Tibial artery (tissue), 4 donors: ENCODE data around the gene S1PR4.
A peak's percentile ranks its signal among the peaks of the same experiment; 100 is the strongest.

Experiments
- DNase-seq, 2 donors: peaks; one replicate each; pipeline ENCODE4 v3.0.0-alpha.2; 2019
- H3K27ac ChIP-seq, 2 donors: fragments of 200-600 bp; sonication (generic) in 1 of 2; 1 replicate in 1 of 2; 2 replicates in 1 of 2; pipeline ENCODE4 v1.5.1; 2018 to 2019; ENCODE audit warnings: mild to moderate bottlenecking in 1 of 2
- H3K27me3 ChIP-seq, 2 donors: fragments of 200-600 bp; sonication (generic) in 1 of 2; one replicate each; pipeline versions ENCODE4 v1.5.1 to v1.6.0; 2016 to 2019
- H3K36me3 ChIP-seq, 3 donors: fragments of 200-600 bp; sonication (generic) in 2 of 3; one replicate each; pipeline ENCODE4 v1.5.1; 2016 to 2019; ENCODE audit warnings: mild to moderate bottlenecking in 2 of 3
- H3K4me1 ChIP-seq, 4 donors: fragments of 200-600 bp; sonication (generic) in 2 of 4; 1 replicate in 3 of 4; 2 replicates in 1 of 4; pipeline ENCODE4 v1.5.1; 2016 to 2019
- H3K4me3 ChIP-seq, 2 donors: fragments of 200-600 bp; sonication (generic) in 1 of 2; 1 replicate in 1 of 2; 2 replicates in 1 of 2; pipeline ENCODE4 v1.5.1; 2018 to 2019; ENCODE audit warnings: mild to moderate bottlenecking in 2 of 2
- H3K9me3 ChIP-seq, 3 donors: fragments of 200-600 bp; sonication (generic) in 1 of 3; one replicate each; pipeline ENCODE4 v1.5.1; 2016 to 2019
- intact Hi-C: fragments of 100-400 bp; cut with DNase I; formaldehyde crosslinking; loops from one replicate; pipeline ENCODE4 v1.15.0; 2023; ENCODE audit warnings: low total_unique reads
- TF ChIP-seq, protein P1 (sequence below), 2 experiments: fragments of 200-600 bp in 1 of 2; fragments of 450-650 bp in 1 of 2; IDR thresholded peaks; one replicate each; pipeline ENCODE4 v1.5.1; 2017 to 2019; ENCODE audit warnings: antibody characterized with exemption in 2 of 2, mild to moderate bottlenecking in 1 of 2, moderate library complexity in 1 of 2

S1PR4 gene

DNA sequence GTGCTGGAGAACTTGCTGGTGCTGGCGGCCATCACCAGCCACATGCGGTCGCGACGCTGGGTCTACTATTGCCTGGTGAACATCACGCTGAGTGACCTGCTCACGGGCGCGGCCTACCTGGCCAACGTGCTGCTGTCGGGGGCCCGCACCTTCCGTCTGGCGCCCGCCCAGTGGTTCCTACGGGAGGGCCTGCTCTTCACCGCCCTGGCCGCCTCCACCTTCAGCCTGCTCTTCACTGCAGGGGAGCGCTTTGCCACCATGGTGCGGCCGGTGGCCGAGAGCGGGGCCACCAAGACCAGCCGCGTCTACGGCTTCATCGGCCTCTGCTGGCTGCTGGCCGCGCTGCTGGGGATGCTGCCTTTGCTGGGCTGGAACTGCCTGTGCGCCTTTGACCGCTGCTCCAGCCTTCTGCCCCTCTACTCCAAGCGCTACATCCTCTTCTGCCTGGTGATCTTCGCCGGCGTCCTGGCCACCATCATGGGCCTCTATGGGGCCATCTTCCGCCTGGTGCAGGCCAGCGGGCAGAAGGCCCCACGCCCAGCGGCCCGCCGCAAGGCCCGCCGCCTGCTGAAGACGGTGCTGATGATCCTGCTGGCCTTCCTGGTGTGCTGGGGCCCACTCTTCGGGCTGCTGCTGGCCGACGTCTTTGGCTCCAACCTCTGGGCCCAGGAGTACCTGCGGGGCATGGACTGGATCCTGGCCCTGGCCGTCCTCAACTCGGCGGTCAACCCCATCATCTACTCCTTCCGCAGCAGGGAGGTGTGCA lies 587 bp downstream of the S1PR4 start:
- H3K36me3 ChIP-seq: no peaks in the 10 kb centered on the region
- no peak for DNase-seq
- intact Hi-C loops: no loop called here
- no peaks in the 10 kb centered on the region for H3K4me1 ChIP-seq
- H3K4me3 ChIP-seq: peak overlapping the region in 1 of 2 donors; percentile 1
- TF ChIP-seq, protein P1, sequence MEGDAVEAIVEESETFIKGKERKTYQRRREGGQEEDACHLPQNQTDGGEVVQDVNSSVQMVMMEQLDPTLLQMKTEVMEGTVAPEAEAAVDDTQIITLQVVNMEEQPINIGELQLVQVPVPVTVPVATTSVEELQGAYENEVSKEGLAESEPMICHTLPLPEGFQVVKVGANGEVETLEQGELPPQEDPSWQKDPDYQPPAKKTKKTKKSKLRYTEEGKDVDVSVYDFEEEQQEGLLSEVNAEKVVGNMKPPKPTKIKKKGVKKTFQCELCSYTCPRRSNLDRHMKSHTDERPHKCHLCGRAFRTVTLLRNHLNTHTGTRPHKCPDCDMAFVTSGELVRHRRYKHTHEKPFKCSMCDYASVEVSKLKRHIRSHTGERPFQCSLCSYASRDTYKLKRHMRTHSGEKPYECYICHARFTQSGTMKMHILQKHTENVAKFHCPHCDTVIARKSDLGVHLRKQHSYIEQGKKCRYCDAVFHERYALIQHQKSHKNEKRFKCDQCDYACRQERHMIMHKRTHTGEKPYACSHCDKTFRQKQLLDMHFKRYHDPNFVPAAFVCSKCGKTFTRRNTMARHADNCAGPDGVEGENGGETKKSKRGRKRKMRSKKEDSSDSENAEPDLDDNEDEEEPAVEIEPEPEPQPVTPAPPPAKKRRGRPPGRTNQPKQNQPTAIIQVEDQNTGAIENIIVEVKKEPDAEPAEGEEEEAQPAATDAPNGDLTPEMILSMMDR (IDR thresholded peaks at IDR 0.05): no peak
- no peaks in the 10 kb centered on the region for H3K9me3 ChIP-seq
- peaks cover 0 to 7% of the 10 kb centered on the region in 2 donors for H3K27me3 ChIP-seq
- no peak overlapping the region for H3K27ac ChIP-seq

DNA sequence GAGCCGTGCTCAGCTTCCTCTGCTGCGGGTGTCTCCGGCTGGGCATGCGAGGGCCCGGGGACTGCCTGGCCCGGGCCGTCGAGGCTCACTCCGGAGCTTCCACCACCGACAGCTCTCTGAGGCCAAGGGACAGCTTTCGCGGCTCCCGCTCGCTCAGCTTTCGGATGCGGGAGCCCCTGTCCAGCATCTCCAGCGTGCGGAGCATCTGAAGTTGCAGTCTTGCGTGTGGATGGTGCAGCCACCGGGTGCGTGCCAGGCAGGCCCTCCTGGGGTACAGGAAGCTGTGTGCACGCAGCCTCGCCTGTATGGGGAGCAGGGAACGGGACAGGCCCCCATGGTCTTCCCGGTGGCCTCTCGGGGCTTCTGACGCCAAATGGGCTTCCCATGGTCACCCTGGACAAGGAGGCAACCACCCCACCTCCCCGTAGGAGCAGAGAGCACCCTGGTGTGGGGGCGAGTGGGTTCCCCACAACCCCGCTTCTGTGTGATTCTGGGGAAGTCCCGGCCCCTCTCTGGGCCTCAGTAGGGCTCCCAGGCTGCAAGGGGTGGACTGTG lies 1.2 kb downstream of the S1PR4 start:
- intact Hi-C loops: loop anchor here (5.0 kb wide), 1 partner anchor 827 kb away; the partner anchor contains the start of gene PIAS4
- Histone ChIP-seq H3K4me1 (peaks cover 0 to 4% (median 2%) of the 10 kb centered on the region in 4 donors), H3K4me3 (peak overlapping the region in 1 of 2 donors; percentile 22), H3K27ac (no peak overlapping the region), H3K27me3 (peaks cover 0 to 7% of the 10 kb centered on the region in 2 donors), H3K9me3 (no peaks in the 10 kb centered on the region), H3K36me3 (no peaks in the 10 kb centered on the region)
- peak in 1 of 2 donors; percentile 58 for DNase-seq
- TF ChIP-seq, protein P1 (IDR thresholded peaks at IDR 0.05): no peak

DNA sequence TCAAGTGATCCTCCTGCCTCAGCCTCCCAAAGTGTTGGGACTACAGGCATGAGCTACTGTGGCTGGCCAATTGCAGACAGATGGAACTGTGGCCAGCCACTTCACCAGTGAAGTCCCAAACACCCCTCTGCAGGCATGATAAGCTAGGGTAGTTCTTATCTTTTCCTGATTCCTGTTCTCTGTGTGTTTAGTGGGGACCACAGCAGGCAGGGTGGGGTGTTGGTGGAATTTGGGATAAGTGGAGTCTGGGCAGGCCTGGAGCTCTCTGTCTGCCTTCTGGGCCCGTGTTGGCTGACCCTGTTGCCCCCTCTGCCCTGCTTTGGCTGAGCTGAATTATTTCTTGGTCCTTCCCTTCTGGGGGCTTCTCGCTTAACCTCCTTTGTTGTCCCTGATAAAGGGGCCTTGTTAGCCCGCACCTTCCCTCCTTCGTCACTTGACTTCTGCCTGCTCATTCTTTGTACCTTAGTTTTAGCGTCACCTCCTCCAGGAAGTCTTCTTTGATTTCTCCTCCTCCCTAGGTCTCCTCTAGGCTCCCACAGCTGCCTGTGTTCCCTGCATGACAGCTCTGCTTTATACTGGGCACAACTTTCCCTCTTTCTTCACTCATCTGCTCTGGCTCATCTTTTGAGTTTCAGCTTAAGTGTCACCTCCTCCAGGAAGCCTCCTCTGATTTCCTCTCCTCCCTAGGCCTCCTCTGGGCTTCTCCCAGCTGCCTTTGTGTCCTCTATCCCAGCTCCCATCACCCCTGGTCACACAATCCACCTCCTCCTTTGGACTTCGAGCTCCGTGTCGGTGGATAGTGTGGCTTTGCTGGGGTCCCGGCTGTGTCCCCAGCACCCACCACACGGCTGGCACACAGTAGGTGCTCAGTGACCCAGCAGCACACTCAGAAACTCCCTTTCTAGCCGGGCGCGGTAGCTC lies 5.4 kb downstream of the S1PR4 start:
- intact Hi-C loops: loop anchor here (5.0 kb wide), 1 partner anchor 823 kb away; the partner anchor contains the start of gene PIAS4
- TF ChIP-seq, protein P1 (IDR thresholded peaks at IDR 0.05): no peak
- no peak overlapping the region for H3K4me3 ChIP-seq

DNA sequence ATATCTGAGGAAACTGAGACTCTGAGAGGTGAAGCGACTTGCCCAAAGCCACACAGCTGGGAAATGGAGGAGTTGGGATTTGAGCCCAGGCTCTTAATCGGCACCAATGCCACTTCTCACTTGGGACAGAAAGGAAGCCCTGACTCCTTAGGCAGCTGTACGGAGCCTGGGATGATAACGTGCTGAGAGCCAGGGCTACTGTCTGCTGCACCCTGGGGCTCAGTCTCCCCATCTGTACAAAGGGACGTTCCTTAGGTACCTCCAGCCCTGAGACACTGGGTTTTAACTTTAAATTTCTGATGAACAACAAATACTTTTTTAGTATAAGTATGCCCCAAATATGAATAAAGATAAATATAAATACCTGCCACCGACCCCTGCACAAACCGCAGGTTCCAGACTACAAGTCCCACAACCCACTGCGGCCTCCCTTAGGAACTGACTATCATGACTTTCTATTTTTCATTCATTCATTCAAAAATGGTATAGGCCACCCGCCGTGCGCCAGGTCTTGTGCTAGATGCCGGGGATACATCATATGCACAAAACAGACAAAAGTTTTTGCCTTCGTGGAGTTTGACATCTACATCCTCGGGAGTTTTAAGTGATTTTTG lies 6.4 kb downstream of the S1PR4 start:
- Histone ChIP-seq H3K4me3 (peak overlapping the region; percentile 77 to 99), H3K36me3 (peaks cover 0 to 17% (median 9%) of the 10 kb centered on the region in 3 donors), H3K4me1 (peaks cover 0 to 40% (median 25%) of the 10 kb centered on the region in 4 donors), H3K9me3 (no peaks in the 10 kb centered on the region), H3K27me3 (no peaks in the 10 kb centered on the region), H3K27ac (peak overlapping the region; percentile 48 to 67)
- TF ChIP-seq, protein P1 (IDR thresholded peaks at IDR 0.05): no peak
- intact Hi-C loops: loop anchor here (5.0 kb wide), 2 partner anchors 123 to 822 kb away; partner anchors contain the start of genes PIAS4 and TLE5
- DNase-seq: peak in 1 of 2 donors; percentile 77

More for the DNA sequence above, 5.4 kb downstream of the S1PR4 start:
- H3K27ac ChIP-seq: no peak overlapping the region
- peaks cover 0 to 33% (median 25%) of the 10 kb centered on the region in 4 donors for H3K4me1 ChIP-seq
- peaks cover 0 to 7% (median 4%) of the 10 kb centered on the region in 3 donors for H3K36me3 ChIP-seq
- no peaks in the 10 kb centered on the region for H3K9me3 ChIP-seq
- no peaks in the 10 kb centered on the region for H3K27me3 ChIP-seq
- DNase-seq: no peak
